Mammary epithelial cell (primary cell): ENCODE measurements around the gene USP54.

Experiments used
- CTCF ChIP-seq, 2 donors: IDR thresholded peaks in 1 of 2; conservative IDR thresholded peaks in 1 of 2; 2 replicates each; pipeline ENCODE4 v1.5.1; 2011 to 2012; ENCODE audit warnings: inconsistent platforms in 2 of 2, low read length in 2 of 2, mild to moderate bottlenecking in 2 of 2, control low read depth in 1 of 2, low read depth in 1 of 2; ENCODE audit not compliant: insufficient read depth in 1 of 2; ENCODE audit errors: extremely low read depth in 1 of 2
- EZH2 ChIP-seq: IDR thresholded peaks from 2 replicates; pipeline ENCODE4 v1.6.1; 2012; ENCODE audit warnings: low read length, inconsistent platforms, borderline replicate concordance

DNA sequence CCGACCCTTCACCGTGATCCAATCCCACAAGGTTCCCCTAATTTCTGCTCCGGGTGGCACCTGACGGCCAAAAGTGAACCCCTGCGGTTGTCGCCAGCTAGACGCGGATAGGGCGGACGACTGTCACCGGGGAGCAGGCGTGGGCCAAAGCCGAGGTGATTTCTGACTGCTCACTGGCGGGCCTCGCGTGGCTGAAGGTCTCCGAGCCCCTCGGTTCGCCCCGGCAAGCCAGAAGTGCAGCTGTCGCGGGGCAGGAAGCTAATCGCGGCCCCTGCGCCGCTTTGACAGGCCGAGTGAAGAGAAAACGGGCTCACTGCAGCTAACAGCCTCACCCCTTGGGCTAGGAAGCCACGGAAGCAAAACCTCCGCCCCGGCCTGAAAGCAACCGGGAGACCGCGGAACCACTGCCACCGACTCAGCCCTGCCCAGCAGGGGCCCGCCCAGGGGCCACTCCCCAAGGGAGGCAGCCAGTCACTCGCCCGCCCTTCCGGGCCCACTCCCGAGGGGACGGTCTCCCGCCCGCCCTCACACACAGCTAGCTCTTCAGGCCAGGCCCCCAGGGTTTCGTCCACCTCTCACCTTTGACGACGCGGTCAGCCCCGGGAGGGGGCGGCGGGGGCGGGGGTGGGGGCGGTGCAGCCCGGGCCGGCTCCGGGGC is 95.8 kb downstream of the USP54 start:
- TF ChIP-seq CTCF (conservative IDR thresholded peaks at IDR 0.05 in 1 of 2, IDR thresholded peaks at IDR 0.05 in 1 of 2; ENCODE audit: extremely low read depth in 1 of 2, insufficient read depth in 1 of 2, low read depth in 1 of 2, low read length in 2 of 2): no peak
- no peak for TF ChIP-seq EZH2
